ENCODE measurements around the gene NPPC. TPM values are rescaled to one million over a fixed set of nuclear protein-coding genes. Genes with fewer than 3 reads are reported as not detected.

NPPC gene
- total RNA-seq, 1 donor from 2014 or later: 16.5 TPM

DNA sequence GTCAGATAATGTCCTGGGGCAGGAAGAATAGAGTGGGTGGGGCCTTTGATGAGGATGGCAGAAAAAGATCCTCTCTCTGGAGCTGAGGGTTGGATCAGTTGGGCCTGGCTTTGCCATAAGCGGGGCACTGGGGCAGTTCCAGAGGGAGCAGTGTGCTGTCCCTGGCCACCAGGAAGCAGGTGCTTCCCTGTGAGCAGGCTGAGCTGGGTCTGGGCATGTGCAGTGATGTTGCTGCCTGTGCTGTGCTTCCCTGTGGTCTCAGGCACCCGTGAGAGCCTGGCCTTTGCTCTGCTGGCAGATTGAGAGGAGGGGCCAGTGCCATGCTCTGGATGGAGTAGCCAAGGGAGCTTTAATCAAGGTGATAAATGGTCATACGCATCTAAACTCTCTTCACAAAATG lies 14.6 kb upstream of the NPPC start:
- no peak for DNase-seq (ENCODE audit: low read depth, low spot score)
- H3K27me3 Mint-ChIP-seq (ENCODE audit: low read depth): no peaks in the 10 kb centered on the region
- H3K27ac Mint-ChIP-seq (ENCODE audit: unreplicated experiment): no peak overlapping the region
- H3K4me1 Mint-ChIP-seq: no peaks in the 10 kb centered on the region
- no peaks in the 10 kb centered on the region for H3K36me3 Mint-ChIP-seq (ENCODE audit: low read depth)
- H3K4me3 Mint-ChIP-seq: no peak overlapping the region
- TF ChIP-seq, protein P1, sequence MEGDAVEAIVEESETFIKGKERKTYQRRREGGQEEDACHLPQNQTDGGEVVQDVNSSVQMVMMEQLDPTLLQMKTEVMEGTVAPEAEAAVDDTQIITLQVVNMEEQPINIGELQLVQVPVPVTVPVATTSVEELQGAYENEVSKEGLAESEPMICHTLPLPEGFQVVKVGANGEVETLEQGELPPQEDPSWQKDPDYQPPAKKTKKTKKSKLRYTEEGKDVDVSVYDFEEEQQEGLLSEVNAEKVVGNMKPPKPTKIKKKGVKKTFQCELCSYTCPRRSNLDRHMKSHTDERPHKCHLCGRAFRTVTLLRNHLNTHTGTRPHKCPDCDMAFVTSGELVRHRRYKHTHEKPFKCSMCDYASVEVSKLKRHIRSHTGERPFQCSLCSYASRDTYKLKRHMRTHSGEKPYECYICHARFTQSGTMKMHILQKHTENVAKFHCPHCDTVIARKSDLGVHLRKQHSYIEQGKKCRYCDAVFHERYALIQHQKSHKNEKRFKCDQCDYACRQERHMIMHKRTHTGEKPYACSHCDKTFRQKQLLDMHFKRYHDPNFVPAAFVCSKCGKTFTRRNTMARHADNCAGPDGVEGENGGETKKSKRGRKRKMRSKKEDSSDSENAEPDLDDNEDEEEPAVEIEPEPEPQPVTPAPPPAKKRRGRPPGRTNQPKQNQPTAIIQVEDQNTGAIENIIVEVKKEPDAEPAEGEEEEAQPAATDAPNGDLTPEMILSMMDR (conservative IDR thresholded peaks at IDR 0.05): no peak
- H3K9me3 Mint-ChIP-seq: no peaks in the 10 kb centered on the region

GRCh38 chr2:231939022-231939421 lies 12.8 kb upstream of the NPPC start:
- no peak for DNase-seq (ENCODE audit: low read depth, low spot score)
- Mint-ChIP-seq H3K4me1 (no peaks in the 10 kb centered on the region), H3K9me3 (no peaks in the 10 kb centered on the region), H3K36me3 (ENCODE audit: low read depth) (no peaks in the 10 kb centered on the region), H3K4me3 (no peak overlapping the region), H3K27ac (ENCODE audit: unreplicated experiment) (no peak overlapping the region), H3K27me3 (ENCODE audit: low read depth) (no peaks in the 10 kb centered on the region)
- TF ChIP-seq, protein P1 (conservative IDR thresholded peaks at IDR 0.05): no peak

- Mint-ChIP-seq H3K4me3 (no peak overlapping the region), H3K27me3 (ENCODE audit: low read depth) (peaks cover 2% of the 10 kb centered on the region), H3K27ac (ENCODE audit: unreplicated experiment) (no peak overlapping the region), H3K9me3 (no peaks in the 10 kb centered on the region), H3K4me1 (no peaks in the 10 kb centered on the region), H3K36me3 (ENCODE audit: low read depth) (no peaks in the 10 kb centered on the region)
- no peak for DNase-seq (ENCODE audit: low read depth, low spot score)
- TF ChIP-seq, protein P1 (conservative IDR thresholded peaks at IDR 0.05): no peak
These were observed 10.9 kb upstream of the NPPC start for GRCh38 chr2:231937057-231937456.

- Mint-ChIP-seq H3K36me3 (ENCODE audit: low read depth) (no peaks in the 10 kb centered on the region), H3K9me3 (no peaks in the 10 kb centered on the region), H3K27me3 (ENCODE audit: low read depth) (peaks cover 2% of the 10 kb centered on the region), H3K4me1 (no peaks in the 10 kb centered on the region), H3K27ac (ENCODE audit: unreplicated experiment) (no peak overlapping the region), H3K4me3 (no peak overlapping the region)
- TF ChIP-seq, protein P1 (conservative IDR thresholded peaks at IDR 0.05): no peak
- no peak for DNase-seq (ENCODE audit: low read depth, low spot score)
These were observed 10.3 kb upstream of the NPPC start for GRCh38 chr2:231936491-231936890.

GRCh38 chr2:231935815-231936214 lies 9.6 kb upstream of the NPPC start:
- DNase-seq (ENCODE audit: low read depth, low spot score): no peak
- Mint-ChIP-seq H3K36me3 (ENCODE audit: low read depth) (no peaks in the 10 kb centered on the region), H3K4me1 (no peaks in the 10 kb centered on the region), H3K27me3 (ENCODE audit: low read depth) (peaks cover 5% of the 10 kb centered on the region), H3K27ac (ENCODE audit: unreplicated experiment) (no peak overlapping the region), H3K9me3 (no peaks in the 10 kb centered on the region), H3K4me3 (no peak overlapping the region)
- TF ChIP-seq, protein P1 (conservative IDR thresholded peaks at IDR 0.05): no peak

GRCh38 chr2:231935207-231935524 lies 9.0 kb upstream of the NPPC start:
- H3K27me3 Mint-ChIP-seq (ENCODE audit: low read depth): peaks cover 5% of the 10 kb centered on the region
- no peaks in the 10 kb centered on the region for H3K4me1 Mint-ChIP-seq
- H3K27ac Mint-ChIP-seq (ENCODE audit: unreplicated experiment): peak overlapping the region; percentile 57
- H3K4me3 Mint-ChIP-seq: no peak overlapping the region
- TF ChIP-seq, protein P1 (conservative IDR thresholded peaks at IDR 0.05): no peak
- DNase-seq (ENCODE audit: low read depth, low spot score): no peak
- H3K9me3 Mint-ChIP-seq: no peaks in the 10 kb centered on the region
- no peaks in the 10 kb centered on the region for H3K36me3 Mint-ChIP-seq (ENCODE audit: low read depth)
